ENCODE results near the gene SOWAHC.

Gene SOWAHC

DNA sequence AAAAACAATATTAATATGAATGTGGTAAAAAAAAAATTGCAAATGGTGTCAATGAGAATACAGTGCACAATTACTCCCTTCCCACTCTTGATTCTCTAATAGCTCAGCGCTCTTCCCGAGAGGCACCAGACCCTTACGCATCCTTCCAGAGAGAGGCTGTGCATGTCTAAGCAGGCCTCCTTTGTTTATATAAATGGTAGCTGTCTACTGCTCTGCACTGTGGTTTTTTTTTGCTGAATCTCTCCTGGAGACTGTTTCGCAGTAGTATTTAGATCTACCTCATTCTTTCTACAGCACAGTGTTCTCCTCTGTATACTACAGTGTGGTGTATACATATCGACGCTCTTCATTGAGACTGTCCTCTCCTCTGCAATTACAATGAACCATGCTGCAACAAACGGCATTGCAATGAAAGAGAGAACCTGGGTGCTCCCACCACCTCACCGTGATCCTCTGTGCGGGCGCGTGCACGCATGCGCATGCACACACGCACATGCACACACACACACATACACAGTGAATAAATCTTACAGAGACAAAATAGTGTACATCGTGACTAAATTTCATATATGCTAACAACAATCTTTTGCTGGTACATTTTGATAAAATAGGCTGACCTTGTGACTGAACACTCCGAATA, 19.8 kb upstream of the SOWAHC start:
- no peak overlapping the region for H3K4me3 ChIP-seq (ENCODE audit: low read length)
- TF ChIP-seq, protein P1, sequence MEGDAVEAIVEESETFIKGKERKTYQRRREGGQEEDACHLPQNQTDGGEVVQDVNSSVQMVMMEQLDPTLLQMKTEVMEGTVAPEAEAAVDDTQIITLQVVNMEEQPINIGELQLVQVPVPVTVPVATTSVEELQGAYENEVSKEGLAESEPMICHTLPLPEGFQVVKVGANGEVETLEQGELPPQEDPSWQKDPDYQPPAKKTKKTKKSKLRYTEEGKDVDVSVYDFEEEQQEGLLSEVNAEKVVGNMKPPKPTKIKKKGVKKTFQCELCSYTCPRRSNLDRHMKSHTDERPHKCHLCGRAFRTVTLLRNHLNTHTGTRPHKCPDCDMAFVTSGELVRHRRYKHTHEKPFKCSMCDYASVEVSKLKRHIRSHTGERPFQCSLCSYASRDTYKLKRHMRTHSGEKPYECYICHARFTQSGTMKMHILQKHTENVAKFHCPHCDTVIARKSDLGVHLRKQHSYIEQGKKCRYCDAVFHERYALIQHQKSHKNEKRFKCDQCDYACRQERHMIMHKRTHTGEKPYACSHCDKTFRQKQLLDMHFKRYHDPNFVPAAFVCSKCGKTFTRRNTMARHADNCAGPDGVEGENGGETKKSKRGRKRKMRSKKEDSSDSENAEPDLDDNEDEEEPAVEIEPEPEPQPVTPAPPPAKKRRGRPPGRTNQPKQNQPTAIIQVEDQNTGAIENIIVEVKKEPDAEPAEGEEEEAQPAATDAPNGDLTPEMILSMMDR (conservative IDR thresholded peaks at IDR 0.05; ENCODE audit: low read depth, low read length), result no peak
- no peak for DNase-seq (ENCODE audit: low read depth)

DNA sequence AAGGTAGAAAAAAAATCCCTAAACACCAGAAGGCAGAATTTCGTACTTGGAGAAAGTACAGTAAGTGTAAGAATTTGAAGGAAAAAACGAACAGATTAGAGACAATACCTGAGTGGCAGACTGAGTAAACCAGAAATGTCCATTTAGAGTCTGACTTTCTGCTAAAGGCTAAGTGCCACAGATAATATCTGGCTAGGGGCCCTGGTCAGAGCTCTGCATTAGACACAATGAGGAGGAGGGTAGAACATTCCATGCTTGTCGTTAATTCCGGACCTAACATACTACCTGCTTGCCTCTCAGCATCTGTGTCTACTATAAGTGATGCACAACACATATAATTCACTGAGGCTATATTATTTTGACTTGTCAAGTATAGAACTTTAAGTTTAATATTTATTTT, 18.5 kb upstream of the SOWAHC start:
- TF ChIP-seq, protein P1 (conservative IDR thresholded peaks at IDR 0.05; ENCODE audit: low read depth, low read length), result no peak
- H3K4me3 ChIP-seq (ENCODE audit: low read length), result no peak overlapping the region
- no peak for DNase-seq (ENCODE audit: low read depth)

DNA sequence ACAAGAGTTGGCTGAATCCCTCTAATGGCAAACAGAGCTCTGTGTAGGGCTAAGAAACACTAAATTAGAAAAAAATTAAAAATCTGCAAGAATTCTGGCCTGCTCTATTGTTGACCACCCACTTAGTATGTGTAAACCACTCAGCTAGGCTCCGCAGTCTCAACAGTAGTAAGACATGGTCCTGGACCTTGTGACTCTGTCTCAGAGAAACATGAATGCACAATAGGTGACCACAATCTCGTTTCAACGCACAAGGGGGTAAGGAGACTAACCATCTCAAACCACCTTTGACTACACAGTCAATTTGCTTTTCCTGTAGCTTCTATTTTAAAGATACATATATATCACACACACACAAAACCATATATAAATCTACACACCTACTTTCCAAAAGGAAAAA, 16.9 kb upstream of the SOWAHC start:
- TF ChIP-seq, protein P1 (conservative IDR thresholded peaks at IDR 0.05; ENCODE audit: low read depth, low read length), result no peak
- no peak for DNase-seq (ENCODE audit: low read depth)
- H3K4me3 ChIP-seq (ENCODE audit: low read length), result no peak overlapping the region

DNA sequence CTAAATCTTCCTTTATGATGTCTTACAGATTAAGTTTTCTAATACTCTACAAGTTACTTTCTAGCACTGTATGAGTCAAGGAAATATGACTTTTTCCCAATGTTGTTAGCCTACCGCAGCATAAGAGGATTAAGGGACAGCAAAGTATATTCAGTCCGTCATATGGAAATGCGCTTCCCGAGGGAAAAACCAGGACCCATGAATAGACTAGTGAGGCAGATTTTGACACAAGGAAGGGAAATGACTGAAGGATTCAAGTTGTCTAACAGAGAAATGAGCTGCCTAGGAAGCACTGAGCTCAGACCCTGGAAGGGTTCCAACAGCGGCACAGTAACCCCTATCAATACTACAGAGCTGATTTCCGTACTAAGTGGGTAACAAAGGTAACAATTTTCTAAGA, 12.4 kb upstream of the SOWAHC start:
- TF ChIP-seq, protein P1 (conservative IDR thresholded peaks at IDR 0.05; ENCODE audit: low read depth, low read length), result no peak
- DNase-seq (ENCODE audit: low read depth), result peak; percentile 78

DNA sequence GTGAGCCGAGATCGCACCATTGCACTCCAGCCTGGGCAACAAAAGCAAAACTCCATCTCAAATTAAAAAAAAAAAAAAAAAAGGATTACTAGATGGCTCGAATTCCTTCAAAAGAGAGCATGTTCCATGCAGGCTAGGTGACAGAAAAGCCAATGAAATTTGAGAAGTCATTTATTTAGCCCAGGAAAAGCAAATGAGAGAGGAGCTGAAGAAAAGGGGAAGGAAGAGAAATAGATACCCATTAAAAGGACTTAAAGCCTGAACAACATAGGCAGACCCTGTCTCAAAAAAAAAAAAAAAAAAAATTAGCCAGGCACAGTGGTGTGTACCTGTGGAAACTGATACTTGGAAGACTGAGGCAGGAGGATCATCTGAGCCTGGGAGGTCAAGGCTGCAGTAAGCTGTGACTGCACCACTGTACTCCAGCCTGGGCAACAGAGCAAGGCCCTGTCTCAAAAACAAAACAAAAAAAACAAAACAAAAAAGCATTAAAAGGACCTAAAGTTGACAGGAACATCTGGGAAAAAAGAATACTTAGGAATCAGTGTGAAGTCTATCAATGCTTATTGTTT, 11.5 kb upstream of the SOWAHC start:
- DNase-seq (ENCODE audit: low read depth), result no peak
- TF ChIP-seq, protein P1 (conservative IDR thresholded peaks at IDR 0.05; ENCODE audit: low read depth, low read length), result no peak
- no peak overlapping the region for H3K4me3 ChIP-seq (ENCODE audit: low read length)

More for the DNA sequence above, 12.4 kb upstream of the SOWAHC start:
- H3K4me3 ChIP-seq (ENCODE audit: low read length), result peak overlapping the region; percentile 5

DNA sequence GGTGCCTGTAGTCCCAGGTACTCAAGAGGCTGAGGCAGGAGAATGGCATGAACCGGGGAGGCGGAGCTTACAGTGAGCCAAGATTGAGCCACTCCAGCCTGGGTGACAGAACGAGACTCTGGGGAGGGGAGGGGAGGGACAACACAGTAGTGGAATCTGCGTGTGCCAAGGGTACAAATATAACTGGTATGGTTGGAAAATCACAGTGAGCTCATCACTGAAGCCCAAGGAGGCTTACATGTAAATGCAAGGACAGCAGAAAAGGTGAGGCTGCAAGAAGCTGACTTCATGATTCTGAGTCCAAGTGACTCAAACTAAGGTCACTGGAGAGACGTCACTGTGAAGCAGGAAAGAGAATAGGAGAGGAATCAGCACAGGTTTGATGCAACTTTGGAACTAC, 9.6 kb upstream of the SOWAHC start:
- no peak overlapping the region for H3K4me3 ChIP-seq (ENCODE audit: low read length)
- TF ChIP-seq, protein P1 (conservative IDR thresholded peaks at IDR 0.05; ENCODE audit: low read depth, low read length), result no peak
- DNase-seq (ENCODE audit: low read depth), result no peak

DNA sequence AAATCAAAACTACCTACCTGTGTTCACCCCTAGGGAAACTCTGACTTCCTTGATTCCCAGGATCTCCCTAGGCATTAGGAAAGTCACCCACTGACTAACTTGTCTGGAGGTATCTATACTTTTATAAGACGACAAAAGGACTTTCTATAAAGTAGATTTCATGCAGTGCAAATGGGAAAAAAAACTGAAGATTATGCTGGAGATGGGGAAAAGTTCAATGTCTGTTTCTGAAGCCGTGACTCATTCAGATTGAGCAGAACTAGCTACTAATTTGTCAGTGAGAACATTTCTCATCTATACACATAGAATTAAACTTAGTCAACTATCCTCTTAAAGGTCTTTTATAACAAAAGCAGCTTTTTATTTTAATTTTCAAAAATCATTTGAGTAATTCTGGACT, 6.4 kb upstream of the SOWAHC start:
- no peak overlapping the region for H3K4me3 ChIP-seq (ENCODE audit: low read length)
- TF ChIP-seq, protein P1 (conservative IDR thresholded peaks at IDR 0.05; ENCODE audit: low read depth, low read length), result no peak
- no peak for DNase-seq (ENCODE audit: low read depth)

Data from retinal pigment epithelial cell (primary cell).